Stimulated activated CD4-positive, alpha-beta T cell treated with anti-CD3 and anti-CD28 coated beads, TNF-alpha, amount 100 ng/mL, for 48 hours (primary cell): ENCODE measurements around the gene ITPK1.

Experiments
- DNase-seq, 3 donors: peaks; one replicate each; pipeline ENCODE4 v3.0.0-alpha.2; 2020; ENCODE audit warnings: low read depth in 3 of 3

Gene ITPK1

DNA sequence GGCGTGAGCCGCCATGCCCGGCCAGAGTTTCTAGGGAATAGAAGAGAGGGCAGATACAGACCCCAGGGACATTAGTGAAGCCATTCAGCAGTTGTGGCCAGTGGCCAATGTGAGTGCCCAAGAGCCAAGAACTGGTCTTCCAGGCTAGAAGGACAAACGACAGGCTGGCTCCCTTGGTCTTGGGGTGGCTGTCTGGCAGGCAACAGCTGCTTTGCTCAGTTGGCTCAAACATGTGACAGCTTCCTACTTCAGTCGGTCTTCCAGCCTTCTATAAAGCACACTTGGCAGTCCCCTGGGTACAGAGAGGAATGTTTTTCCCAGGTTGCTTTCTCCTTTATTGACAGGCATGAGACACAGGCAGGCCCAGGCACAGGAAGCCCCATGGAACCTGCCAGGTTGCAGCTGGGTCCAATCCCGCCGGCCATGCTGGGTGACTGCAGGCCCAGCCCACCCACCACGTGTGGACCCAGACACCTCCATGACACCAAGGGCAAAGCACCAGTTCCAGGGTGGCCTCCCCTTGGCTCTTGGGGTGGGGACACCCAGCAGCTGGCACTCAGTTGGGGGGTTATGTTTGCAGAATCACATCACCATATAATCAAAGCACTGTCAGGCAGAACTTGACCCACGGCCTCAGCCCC lies 177.4 kb downstream of the ITPK1 start:
- DNase-seq, result no peak

DNA sequence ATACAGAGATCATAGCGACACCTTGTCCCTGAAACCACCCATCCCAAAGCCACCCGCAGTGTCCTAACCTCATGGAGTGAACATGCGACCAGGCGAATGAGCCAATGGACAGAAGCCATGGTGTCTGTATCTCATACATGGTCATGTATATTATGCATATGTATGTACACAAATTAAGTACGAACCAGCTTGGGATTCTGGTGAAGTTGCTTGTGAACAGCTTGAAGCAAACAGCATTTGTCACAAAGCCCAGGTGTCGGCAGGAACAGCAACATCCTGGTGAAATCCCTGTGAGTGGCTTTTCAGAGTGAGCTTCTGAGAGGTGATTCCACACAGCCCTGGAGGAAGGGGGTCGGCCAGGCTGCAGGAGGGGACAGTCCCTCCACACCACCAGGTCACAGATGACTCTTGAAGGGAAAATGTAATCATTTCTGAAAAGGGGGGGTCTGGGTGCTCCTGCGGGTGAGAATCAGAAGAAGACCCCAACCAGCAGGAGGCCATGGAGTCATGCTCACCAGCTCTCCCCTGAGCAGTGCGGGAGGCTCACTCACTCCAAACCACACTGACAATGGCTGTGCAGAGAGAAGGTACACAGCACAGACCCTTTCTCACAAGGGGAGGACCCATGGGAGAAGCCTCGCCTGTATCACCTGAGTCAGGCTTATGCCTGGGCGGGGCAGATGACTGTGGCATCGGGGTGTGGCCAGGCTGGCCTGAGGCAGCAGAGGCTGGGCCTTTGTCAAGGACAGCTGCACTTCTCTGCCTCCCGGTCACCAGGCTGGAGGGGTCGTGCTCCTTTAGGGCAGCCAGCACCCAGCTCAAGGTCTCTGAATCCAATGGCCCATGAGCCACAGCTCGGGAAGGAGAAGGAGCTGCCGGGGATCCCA lies 178.4 kb downstream of the ITPK1 start:
- DNase-seq, result no peak

- DNase-seq, result no peak
These were observed 179.6 kb downstream of the ITPK1 start for GRCh38 chr14:92936085-92936484.

DNA sequence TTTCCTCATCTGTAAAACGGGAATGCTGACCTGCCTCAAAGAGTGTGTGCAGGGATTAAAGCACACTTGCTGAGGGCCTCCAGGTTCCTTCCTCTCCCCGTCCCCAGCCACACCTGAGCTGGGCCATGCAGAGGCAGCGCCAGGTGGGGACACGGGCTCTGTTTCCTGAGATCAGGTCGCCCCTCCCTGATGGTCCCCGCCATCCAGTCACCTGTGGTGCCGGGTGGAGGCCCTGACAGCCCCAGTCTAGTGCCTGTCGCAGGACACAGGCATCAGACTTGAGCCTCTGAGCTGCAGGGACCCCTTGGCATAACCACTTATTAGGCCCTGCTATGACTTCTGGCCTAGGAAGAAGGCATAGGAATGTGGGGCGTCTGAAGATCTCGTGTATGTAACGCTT lies 180.3 kb downstream of the ITPK1 start:
- DNase-seq, result no peak

GRCh38 chr14:92934196-92935085 lies 181.3 kb downstream of the ITPK1 start:
- no peak for DNase-seq

GRCh38 chr14:92933481-92933880 lies 182.2 kb downstream of the ITPK1 start:
- no peak for DNase-seq

DNA sequence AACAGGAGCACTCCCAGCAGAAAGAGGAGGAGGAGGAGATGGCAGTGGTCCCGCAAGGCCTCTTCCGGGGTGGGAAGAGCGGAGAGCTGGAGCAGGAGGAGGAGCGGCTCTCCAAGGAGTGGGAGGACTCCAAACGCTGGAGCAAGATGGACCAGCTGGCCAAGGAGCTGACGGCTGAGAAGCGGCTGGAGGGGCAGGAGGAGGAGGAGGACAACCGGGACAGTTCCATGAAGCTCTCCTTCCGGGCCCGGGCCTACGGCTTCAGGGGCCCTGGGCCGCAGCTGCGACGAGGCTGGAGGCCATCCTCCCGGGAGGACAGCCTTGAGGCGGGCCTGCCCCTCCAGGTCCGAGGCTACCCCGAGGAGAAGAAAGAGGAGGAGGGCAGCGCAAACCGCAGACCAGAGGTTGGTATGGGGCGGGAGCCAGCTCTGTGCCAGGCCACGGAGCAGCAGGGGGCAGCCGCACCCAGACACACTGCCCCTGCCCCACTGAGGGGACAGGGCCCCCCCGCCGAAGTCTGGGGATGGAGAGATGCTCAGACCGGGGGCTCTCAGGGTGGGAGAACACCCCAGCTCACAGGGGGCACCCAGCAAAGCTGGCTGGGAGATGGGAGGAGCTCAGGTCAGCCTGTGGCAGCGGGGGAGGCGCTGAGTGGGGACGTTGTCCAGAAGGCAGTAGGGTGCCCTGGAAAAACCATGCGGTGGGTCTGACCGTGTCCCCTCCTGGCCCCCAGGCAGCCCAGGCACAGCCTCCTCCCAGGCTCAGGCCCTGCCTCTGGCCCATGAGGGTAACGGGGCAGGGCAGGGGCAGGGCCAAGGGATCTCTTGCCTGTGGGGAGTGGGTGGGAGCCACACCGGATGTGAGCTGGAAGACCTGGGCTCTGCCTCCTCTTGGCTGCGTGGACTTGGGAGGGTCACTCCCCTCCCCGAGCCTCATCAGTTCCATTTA lies 183.0 kb downstream of the ITPK1 start:
- DNase-seq, result no peak

DNA sequence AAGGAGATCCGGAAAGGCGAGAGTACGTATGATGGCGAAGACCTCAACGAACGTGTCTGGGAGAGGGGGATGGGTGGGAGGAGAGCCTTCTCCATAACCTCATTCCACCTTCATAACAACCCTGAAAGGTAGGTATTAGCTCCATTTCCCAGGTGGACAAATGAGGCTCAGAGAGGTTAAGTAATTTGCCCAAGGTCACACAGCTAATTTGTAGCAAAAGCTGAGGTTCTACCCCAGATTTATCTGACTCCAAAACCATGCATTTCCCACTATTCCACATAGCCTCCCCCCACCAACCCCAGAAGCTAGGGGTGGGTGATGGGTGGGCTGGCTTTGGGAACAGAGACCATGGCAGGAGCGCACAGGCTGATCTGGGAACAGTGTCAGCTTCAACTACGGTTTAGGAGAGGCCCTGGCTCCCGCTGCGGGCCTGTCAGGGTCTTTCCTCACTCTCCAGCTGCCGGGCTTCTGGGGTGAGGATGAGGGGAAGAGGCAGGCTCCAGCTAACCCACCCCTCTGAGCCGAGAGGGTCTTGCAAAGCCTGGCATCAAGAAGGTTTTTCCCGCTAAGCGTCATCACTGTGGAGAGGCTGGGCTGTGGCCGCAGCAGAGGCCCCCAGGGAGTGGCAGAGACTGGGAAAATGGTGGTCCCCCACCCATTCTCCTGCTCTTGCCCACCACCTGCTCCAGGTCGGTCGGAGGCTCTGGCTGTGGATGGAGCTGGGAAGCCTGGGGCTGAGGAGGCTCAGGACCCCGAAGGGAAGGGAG lies 183.9 kb downstream of the ITPK1 start:
- DNase-seq, result no peak

- no peak for DNase-seq
These were observed 184.8 kb downstream of the ITPK1 start for GRCh38 chr14:92930737-92931602.

GRCh38 chr14:92929689-92930608 lies 185.8 kb downstream of the ITPK1 start:
- no peak for DNase-seq

- no peak for DNase-seq
These were observed 186.6 kb downstream of the ITPK1 start for GRCh38 chr14:92928961-92929688.

- no peak for DNase-seq
These were observed 187.5 kb downstream of the ITPK1 start for GRCh38 chr14:92928258-92928629.

DNA sequence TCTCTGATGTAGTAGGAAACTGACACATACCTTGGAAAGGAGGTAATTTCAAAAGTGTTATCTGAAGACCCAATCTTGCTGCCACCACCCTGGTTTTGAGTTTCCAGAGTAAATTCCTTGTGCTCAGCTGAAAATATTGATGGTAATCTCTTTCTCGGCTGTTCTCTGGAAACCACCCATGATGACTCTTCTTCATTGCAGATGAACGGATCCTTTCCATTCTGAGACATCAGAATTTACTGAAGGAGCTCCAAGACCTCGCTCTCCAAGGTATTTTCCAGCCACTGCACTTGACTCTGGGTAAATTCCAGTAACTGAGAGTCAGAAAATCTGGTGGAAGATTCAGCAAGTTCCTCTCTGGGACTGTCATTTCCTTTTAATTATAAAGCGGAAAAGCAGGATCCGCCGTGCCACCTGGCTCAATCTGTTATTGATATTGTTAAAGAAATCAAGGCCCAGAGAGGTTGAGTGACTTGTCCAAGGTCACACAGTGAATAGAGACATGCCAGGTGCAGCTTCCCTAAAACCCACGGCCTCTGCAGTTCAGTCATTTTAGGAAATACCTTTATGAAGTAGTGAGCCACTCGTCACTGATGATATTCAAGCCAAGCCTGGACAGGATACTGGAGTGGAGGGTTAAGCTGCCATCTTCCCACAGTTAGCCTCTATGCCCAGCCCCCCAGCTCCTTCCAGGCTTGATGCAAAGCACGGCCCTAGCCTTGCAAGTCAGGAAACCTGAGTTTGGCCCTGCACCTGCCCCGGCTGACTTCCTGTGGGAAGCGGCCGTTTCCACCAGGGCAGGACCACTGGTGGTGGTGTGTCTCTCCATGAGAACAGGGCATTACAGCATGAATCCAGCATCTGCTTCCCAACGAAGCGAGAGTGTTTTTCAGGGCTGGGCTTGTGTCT lies 188.1 kb downstream of the ITPK1 start:
- no peak for DNase-seq

DNA sequence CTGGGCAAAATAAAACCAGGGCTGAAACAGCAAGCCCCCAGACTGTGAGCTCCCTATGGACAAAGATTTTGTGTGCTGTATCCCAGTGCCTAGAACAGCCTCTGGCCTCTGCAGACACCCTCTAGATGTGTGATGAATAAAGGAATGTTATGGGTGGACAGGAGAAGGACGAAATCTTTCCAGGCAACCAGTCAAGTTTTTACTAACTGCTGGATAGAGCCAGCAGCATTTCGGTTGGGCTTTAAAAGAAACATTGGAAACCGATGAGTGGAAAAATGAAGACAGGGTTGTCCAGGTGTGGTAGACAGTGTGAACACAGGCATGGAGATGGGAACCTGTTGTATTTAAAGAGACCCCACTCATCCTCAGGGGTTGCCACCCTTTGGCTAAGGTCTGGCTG lies 188.8 kb downstream of the ITPK1 start:
- no peak for DNase-seq

DNA sequence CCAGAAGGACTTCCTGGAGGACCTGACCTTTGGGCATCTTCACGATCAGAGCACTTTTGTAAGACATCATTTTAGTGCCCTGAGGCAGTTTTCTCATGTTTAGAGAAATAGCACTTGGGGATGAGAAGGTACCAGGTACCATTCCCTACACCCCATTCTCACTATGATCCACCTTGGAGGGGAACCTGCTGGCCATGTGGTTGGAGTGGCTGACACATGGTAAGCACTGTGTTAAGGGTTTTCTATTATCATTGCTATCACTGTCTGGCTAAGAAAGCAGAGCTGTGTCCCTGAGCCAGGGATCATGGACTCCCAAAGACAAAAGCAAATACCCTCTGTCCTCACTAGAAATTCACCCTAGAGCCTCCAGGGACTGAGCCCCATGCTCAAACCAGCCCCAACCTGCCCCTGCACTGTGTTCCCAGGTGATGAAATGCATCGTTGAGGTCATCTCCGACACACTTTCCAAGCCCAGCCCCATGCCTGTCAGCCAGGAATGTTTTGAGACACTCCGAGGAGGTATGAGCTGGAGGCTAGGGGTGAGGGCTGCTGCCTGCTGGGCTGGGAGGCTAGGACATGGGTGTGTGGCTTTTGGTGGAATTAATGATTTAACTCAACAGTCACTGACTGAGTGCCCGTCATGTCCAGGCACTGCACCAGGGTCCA lies 189.4 kb downstream of the ITPK1 start:
- DNase-seq, result no peak

- no peak for DNase-seq
These were observed 190.3 kb downstream of the ITPK1 start for GRCh38 chr14:92925446-92925845.
